Trophoblast cell (in vitro differentiated cells and primary cell): ENCODE data around the gene MYOZ3.
A peak's percentile ranks its signal among the peaks of the same experiment; 100 is the strongest.

ENCODE experiments used
- DNase-seq, 2 donors: peaks; one replicate each; pipeline ENCODE4 v3.0.0-alpha.2; 2016
- H2AFZ ChIP-seq: 2 replicates; pipeline ENCODE4 v1.6.1; 2013; ENCODE audit warnings: low read length, moderate library complexity, mild to moderate bottlenecking; ENCODE audit not compliant: insufficient read depth, poor library complexity
- H2AK5ac ChIP-seq: 2 replicates; pipeline ENCODE4 v1.6.1; 2013; ENCODE audit warnings: mild to moderate bottlenecking, low read length
- H2BK120ac ChIP-seq: 2 replicates; pipeline ENCODE4 v1.6.1; 2013; ENCODE audit warnings: low read length, mild to moderate bottlenecking, moderate library complexity; ENCODE audit not compliant: insufficient read depth, poor library complexity
- H2BK12ac ChIP-seq: 2 replicates; pipeline ENCODE4 v1.6.1; 2013; ENCODE audit warnings: mild to moderate bottlenecking, low read length, moderate library complexity
- H2BK5ac ChIP-seq: 2 replicates; pipeline ENCODE4 v1.6.1; 2013; ENCODE audit warnings: low read length, low read depth, moderate library complexity, mild to moderate bottlenecking; ENCODE audit not compliant: poor library complexity
- H3K14ac ChIP-seq: 2 replicates; pipeline ENCODE4 v1.6.1; 2013; ENCODE audit warnings: mild to moderate bottlenecking, low read length
- H3K18ac ChIP-seq: 2 replicates; pipeline ENCODE4 v1.6.1; 2013; ENCODE audit warnings: mild to moderate bottlenecking, low read length
- H3K23ac ChIP-seq: 2 replicates; pipeline ENCODE4 v1.6.1; 2013; ENCODE audit warnings: low read length
- H3K27ac ChIP-seq: 2 replicates; pipeline ENCODE4 v1.5.1; 2013; ENCODE audit warnings: low read depth, mild to moderate bottlenecking, inconsistent platforms, low read length, moderate library complexity
- H3K27me3 ChIP-seq: 2 replicates; pipeline ENCODE4 v1.6.1; 2013; ENCODE audit warnings: inconsistent platforms, mild to moderate bottlenecking, low read length, moderate library complexity; ENCODE audit not compliant: insufficient read depth
- H3K36me3 ChIP-seq, 2 experiments: 1 replicate in 1 of 2; 2 replicates in 1 of 2; pipeline ENCODE4 v1.6.1; 2013; ENCODE audit warnings: low read length in 2 of 2, mild to moderate bottlenecking in 2 of 2, moderate library complexity in 1 of 2; ENCODE audit not compliant: insufficient read depth in 2 of 2, control insufficient read depth in 1 of 2
- H3K4ac ChIP-seq: 2 replicates; pipeline ENCODE4 v1.6.1; 2013; ENCODE audit warnings: low read depth, mild to moderate bottlenecking, low read length, moderate library complexity
- H3K4me1 ChIP-seq, 2 experiments: 1 replicate in 1 of 2; 2 replicates in 1 of 2; pipeline ENCODE4 v1.6.1; 2013; ENCODE audit warnings: low read length in 2 of 2, mild to moderate bottlenecking in 2 of 2, moderate library complexity in 1 of 2; ENCODE audit not compliant: insufficient read depth in 2 of 2, control insufficient read depth in 1 of 2
- H3K4me2 ChIP-seq: 2 replicates; pipeline ENCODE4 v1.6.1; 2013; ENCODE audit warnings: inconsistent platforms, mild to moderate bottlenecking, low read length, moderate library complexity
- H3K4me3 ChIP-seq: 2 replicates; pipeline ENCODE4 v1.5.1; 2013; ENCODE audit warnings: mild to moderate bottlenecking, low read depth, low read length, inconsistent platforms
- H3K79me1 ChIP-seq: one replicate; pipeline ENCODE4 v1.6.1; 2013; ENCODE audit warnings: low read length
- H3K79me2 ChIP-seq: 2 replicates; pipeline ENCODE4 v1.6.1; 2013; ENCODE audit warnings: low read length, mild to moderate bottlenecking; ENCODE audit not compliant: control insufficient read depth, insufficient read depth, poor library complexity
- H3K9ac ChIP-seq: 2 replicates; pipeline ENCODE4 v1.6.1; 2013; ENCODE audit warnings: mild to moderate bottlenecking, low read length
- H3K9me3 ChIP-seq: 2 replicates; pipeline ENCODE4 v1.6.1; 2013; ENCODE audit warnings: low read depth, mild to moderate bottlenecking, control low read depth, inconsistent platforms, low read length; ENCODE audit not compliant: insufficient read depth
- H4K12ac ChIP-seq: 2 replicates; pipeline ENCODE4 v1.6.1; 2013; ENCODE audit warnings: low read depth, mild to moderate bottlenecking, low read length, moderate library complexity
- H4K8ac ChIP-seq: 2 replicates; pipeline ENCODE4 v1.6.1; 2013; ENCODE audit warnings: low read depth, mild to moderate bottlenecking, low read length, moderate library complexity
- H4K91ac ChIP-seq: one replicate; pipeline ENCODE4 v1.6.1; 2013; ENCODE audit warnings: low read depth, mild to moderate bottlenecking, low read length, moderate library complexity
- WGBS: extraction: QIAGEN DNeasy Blood & Tissue Kit; methylation state at CpG from one replicate; pipeline ENCODE4 v1.1.7; 2013; ENCODE audit warnings: missing lambda C conversion rate; ENCODE audit not compliant: insufficient read length, insufficient coverage; ENCODE audit errors: extremely low coverage; 5-methylcytosine and 5-hydroxymethylcytosine counted together

The MYOZ3 gene

GRCh38 chr5:150650021-150651006, 10.7 kb upstream of the MYOZ3 start:
- Histone ChIP-seq H2AK5ac (no peak overlapping the region), H3K36me3 (peaks cover 53 to 60% of the 10 kb centered on the region in 2 experiments), H3K4me2 (no peak overlapping the region), H3K4me1 (peaks cover 0 to 10% of the 10 kb centered on the region in 2 experiments), H3K23ac (no peak overlapping the region), H4K12ac (no peak overlapping the region), H4K91ac (no peak overlapping the region), H3K4me3 (no peak overlapping the region), H3K79me2 (no peaks in the 10 kb centered on the region), H2BK120ac (no peak overlapping the region), H2BK5ac (no peak overlapping the region), H3K14ac (no peak overlapping the region), H3K79me1 (peaks cover 4% of the 10 kb centered on the region), H3K9ac (no peak overlapping the region), H2AFZ (no peak overlapping the region), H2BK12ac (peak overlapping the region; percentile 7), H3K18ac (no peak overlapping the region), H3K4ac (no peak overlapping the region), H3K27ac (no peak overlapping the region), H4K8ac (no peak overlapping the region), H3K9me3 (no peaks in the 10 kb centered on the region), H3K27me3 (no peaks in the 10 kb centered on the region)
- no peak for DNase-seq
- WGBS: no CpG with 5 or more reads among the region's 38 CpGs

- Histone ChIP-seq H3K9me3 (no peaks in the 10 kb centered on the region), H3K4ac (no peak overlapping the region), H3K4me1 (peaks cover 2 to 14% of the 10 kb centered on the region in 2 experiments), H3K27ac (no peak overlapping the region), H2BK5ac (no peak overlapping the region), H2AFZ (no peak overlapping the region), H4K91ac (no peak overlapping the region), H3K9ac (no peak overlapping the region), H3K36me3 (peaks cover 53 to 60% of the 10 kb centered on the region in 2 experiments), H2BK120ac (no peak overlapping the region), H3K27me3 (no peaks in the 10 kb centered on the region), H3K18ac (no peak overlapping the region), H2AK5ac (no peak overlapping the region), H3K79me2 (peaks cover 4% of the 10 kb centered on the region), H3K23ac (no peak overlapping the region), H4K12ac (no peak overlapping the region), H3K4me3 (no peak overlapping the region), H4K8ac (no peak overlapping the region), H3K79me1 (peaks cover 8% of the 10 kb centered on the region), H3K4me2 (no peak overlapping the region), H2BK12ac (no peak overlapping the region), H3K14ac (no peak overlapping the region)
- no CpG with 5 or more reads among the region's 1 CpG for WGBS
- no peak for DNase-seq
Observed at GRCh38 chr5:150651382-150651781, 9.7 kb upstream of the MYOZ3 start.

- Histone ChIP-seq H2BK5ac (no peak overlapping the region), H2BK120ac (no peak overlapping the region), H3K18ac (no peak overlapping the region), H4K8ac (no peak overlapping the region), H2BK12ac (no peak overlapping the region), H3K14ac (no peak overlapping the region), H4K12ac (no peak overlapping the region), H2AK5ac (no peak overlapping the region), H3K4me2 (no peak overlapping the region), H3K27ac (no peak overlapping the region), H4K91ac (no peak overlapping the region), H3K4ac (no peak overlapping the region), H3K9me3 (no peaks in the 10 kb centered on the region), H3K4me1 (peaks cover 3 to 19% of the 10 kb centered on the region in 2 experiments), H3K4me3 (no peak overlapping the region), H3K79me1 (peaks cover 14% of the 10 kb centered on the region), H3K79me2 (peaks cover 6% of the 10 kb centered on the region), H3K23ac (no peak overlapping the region), H3K36me3 (peaks cover 53 to 60% of the 10 kb centered on the region in 2 experiments), H3K27me3 (no peaks in the 10 kb centered on the region), H2AFZ (no peak overlapping the region), H3K9ac (no peak overlapping the region)
- WGBS: no CpG with 5 or more reads among the region's 13 CpGs
- DNase-seq: no peak
Observed at GRCh38 chr5:150651924-150652671, 9.0 kb upstream of the MYOZ3 start.

- H3K79me2 ChIP-seq: peaks cover 6% of the 10 kb centered on the region
- H3K36me3 ChIP-seq: peaks cover 47 to 54% of the 10 kb centered on the region in 2 experiments
- H3K9me3 ChIP-seq: no peaks in the 10 kb centered on the region
- H3K4me2 ChIP-seq: no peak overlapping the region
- no peak overlapping the region for H3K23ac ChIP-seq
- no peak overlapping the region for H2AK5ac ChIP-seq
- H3K18ac ChIP-seq: no peak overlapping the region
- no CpG with 5 or more reads among the region's 5 CpGs for WGBS
- H3K27me3 ChIP-seq: no peaks in the 10 kb centered on the region
- no peak overlapping the region for H3K9ac ChIP-seq
- H4K8ac ChIP-seq: no peak overlapping the region
- no peak overlapping the region for H3K27ac ChIP-seq
- no peak overlapping the region for H3K4me3 ChIP-seq
- no peak overlapping the region for H2BK5ac ChIP-seq
- no peak overlapping the region for H4K91ac ChIP-seq
- no peak overlapping the region for H2BK12ac ChIP-seq
- H3K4me1 ChIP-seq: peaks cover 6 to 24% of the 10 kb centered on the region in 2 experiments
- H2AFZ ChIP-seq: no peak overlapping the region
- H2BK120ac ChIP-seq: no peak overlapping the region
- H4K12ac ChIP-seq: no peak overlapping the region
- no peak overlapping the region for H3K14ac ChIP-seq
- peaks cover 17% of the 10 kb centered on the region for H3K79me1 ChIP-seq
- DNase-seq: no peak
- no peak overlapping the region for H3K4ac ChIP-seq
Observed at GRCh38 chr5:150653145-150653761, 7.8 kb upstream of the MYOZ3 start.
